ENCODE data around the gene NUDT5.

DNA sequence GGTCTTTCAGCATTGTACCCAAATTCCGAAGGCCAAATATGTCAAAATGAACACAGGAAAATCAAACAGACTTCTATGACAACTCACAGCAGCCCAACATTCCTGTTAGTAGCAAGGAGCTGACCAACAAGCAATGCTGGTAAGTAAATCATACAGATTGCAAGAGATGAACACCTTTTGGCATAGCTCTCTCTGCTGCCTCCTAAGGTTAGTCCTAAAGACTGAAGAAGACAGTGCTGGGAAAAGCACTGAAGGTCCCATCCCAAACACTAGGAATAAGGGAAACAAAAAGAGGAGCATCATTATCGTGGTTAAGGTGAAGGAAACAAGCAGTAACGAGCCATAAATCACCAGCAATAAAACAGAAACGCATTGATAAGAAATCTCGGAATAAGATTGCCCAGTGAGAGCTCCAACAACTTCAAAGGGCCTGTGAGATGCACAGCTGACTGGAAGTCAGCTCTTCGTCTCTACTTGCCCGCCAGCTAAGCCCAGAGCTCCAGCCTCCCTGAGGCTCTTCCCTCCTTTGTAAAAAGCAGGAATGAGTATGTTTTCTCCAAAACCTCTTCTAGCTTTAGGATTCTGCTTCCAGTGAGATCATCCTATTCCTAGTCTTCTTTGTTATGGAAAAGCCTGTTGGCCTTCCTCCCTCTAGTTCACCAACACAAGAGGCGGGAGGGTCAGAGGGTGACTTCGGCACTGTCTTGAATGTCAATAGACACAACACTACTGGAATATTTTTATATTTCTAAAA lies 15.3 kb downstream of the NUDT5 start:
- TF ChIP-seq, protein P1, sequence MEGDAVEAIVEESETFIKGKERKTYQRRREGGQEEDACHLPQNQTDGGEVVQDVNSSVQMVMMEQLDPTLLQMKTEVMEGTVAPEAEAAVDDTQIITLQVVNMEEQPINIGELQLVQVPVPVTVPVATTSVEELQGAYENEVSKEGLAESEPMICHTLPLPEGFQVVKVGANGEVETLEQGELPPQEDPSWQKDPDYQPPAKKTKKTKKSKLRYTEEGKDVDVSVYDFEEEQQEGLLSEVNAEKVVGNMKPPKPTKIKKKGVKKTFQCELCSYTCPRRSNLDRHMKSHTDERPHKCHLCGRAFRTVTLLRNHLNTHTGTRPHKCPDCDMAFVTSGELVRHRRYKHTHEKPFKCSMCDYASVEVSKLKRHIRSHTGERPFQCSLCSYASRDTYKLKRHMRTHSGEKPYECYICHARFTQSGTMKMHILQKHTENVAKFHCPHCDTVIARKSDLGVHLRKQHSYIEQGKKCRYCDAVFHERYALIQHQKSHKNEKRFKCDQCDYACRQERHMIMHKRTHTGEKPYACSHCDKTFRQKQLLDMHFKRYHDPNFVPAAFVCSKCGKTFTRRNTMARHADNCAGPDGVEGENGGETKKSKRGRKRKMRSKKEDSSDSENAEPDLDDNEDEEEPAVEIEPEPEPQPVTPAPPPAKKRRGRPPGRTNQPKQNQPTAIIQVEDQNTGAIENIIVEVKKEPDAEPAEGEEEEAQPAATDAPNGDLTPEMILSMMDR (IDR thresholded peaks at IDR 0.05; ENCODE audit: low read depth, low read length, poor library complexity, severe bottlenecking): no peak
- no peak for TF ChIP-seq EZH2phosphoT487 (IDR thresholded peaks at IDR 0.05; ENCODE audit: borderline replicate concordance, low read length)
